Measurements from ENCODE around the gene ARHGAP18. TPM values are rescaled to one million over a fixed set of nuclear protein-coding genes. Genes with fewer than 3 reads are reported as not detected.

The ARHGAP18 gene
- total and polyA plus RNA-seq, 2 of the 13 experiments (the other 11 are each of a cell fraction or from before 2014, with no cell fraction given), result 58.2 to 115 TPM

- TF ChIP-seq, protein P1, sequence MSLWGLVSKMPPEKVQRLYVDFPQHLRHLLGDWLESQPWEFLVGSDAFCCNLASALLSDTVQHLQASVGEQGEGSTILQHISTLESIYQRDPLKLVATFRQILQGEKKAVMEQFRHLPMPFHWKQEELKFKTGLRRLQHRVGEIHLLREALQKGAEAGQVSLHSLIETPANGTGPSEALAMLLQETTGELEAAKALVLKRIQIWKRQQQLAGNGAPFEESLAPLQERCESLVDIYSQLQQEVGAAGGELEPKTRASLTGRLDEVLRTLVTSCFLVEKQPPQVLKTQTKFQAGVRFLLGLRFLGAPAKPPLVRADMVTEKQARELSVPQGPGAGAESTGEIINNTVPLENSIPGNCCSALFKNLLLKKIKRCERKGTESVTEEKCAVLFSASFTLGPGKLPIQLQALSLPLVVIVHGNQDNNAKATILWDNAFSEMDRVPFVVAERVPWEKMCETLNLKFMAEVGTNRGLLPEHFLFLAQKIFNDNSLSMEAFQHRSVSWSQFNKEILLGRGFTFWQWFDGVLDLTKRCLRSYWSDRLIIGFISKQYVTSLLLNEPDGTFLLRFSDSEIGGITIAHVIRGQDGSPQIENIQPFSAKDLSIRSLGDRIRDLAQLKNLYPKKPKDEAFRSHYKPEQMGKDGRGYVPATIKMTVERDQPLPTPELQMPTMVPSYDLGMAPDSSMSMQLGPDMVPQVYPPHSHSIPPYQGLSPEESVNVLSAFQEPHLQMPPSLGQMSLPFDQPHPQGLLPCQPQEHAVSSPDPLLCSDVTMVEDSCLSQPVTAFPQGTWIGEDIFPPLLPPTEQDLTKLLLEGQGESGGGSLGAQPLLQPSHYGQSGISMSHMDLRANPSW (CRISPR knock-in tag; IDR thresholded peaks at IDR 0.05; ENCODE audit: borderline replicate concordance), result no peak
- TF ChIP-seq MIER3 (CRISPR knock-in tag; IDR thresholded peaks at IDR 0.05; ENCODE audit: borderline replicate concordance), result no peak
- no peak for TF ChIP-seq CC2D1A (CRISPR knock-in tag; IDR thresholded peaks at IDR 0.05)
- no peak for TF ChIP-seq TFE3 (CRISPR knock-in tag; IDR thresholded peaks at IDR 0.05)
- TF ChIP-seq MAFF (IDR thresholded peaks at IDR 0.05; ENCODE audit: low read depth, low read length), result no peak
- TF ChIP-seq ZNF75D (CRISPR knock-in tag; IDR thresholded peaks at IDR 0.05; ENCODE audit: borderline replicate concordance), result no peak
- TF ChIP-seq DNMT1 (CRISPR knock-in tag; IDR thresholded peaks at IDR 0.05), result no peak
- TF ChIP-seq, protein P2, sequence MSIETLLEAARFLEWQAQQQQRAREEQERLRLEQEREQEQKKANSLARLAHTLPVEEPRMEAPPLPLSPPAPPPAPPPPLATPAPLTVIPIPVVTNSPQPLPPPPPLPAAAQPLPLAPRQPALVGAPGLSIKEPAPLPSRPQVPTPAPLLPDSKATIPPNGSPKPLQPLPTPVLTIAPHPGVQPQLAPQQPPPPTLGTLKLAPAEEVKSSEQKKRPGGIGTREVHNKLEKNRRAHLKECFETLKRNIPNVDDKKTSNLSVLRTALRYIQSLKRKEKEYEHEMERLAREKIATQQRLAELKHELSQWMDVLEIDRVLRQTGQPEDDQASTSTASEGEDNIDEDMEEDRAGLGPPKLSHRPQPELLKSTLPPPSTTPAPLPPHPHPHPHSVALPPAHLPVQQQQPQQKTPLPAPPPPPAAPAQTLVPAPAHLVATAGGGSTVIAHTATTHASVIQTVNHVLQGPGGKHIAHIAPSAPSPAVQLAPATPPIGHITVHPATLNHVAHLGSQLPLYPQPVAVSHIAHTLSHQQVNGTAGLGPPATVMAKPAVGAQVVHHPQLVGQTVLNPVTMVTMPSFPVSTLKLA (IDR thresholded peaks at IDR 0.05), result no peak
- no peak for TF ChIP-seq UBTF (CRISPR knock-in tag; IDR thresholded peaks at IDR 0.05)
- TF ChIP-seq CREB1 (IDR thresholded peaks at IDR 0.05), result no peak
- peak; percentile 38; the same call in 1 of the 2 replicates for TF ChIP-seq CREB1 (CRISPR knock-in tag; IDR thresholded peaks at IDR 0.05)
- TF ChIP-seq, protein P3, sequence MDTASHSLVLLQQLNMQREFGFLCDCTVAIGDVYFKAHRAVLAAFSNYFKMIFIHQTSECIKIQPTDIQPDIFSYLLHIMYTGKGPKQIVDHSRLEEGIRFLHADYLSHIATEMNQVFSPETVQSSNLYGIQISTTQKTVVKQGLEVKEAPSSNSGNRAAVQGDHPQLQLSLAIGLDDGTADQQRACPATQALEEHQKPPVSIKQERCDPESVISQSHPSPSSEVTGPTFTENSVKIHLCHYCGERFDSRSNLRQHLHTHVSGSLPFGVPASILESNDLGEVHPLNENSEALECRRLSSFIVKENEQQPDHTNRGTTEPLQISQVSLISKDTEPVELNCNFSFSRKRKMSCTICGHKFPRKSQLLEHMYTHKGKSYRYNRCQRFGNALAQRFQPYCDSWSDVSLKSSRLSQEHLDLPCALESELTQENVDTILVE (CRISPR knock-in tag; IDR thresholded peaks at IDR 0.05), result 0 out of 2 replicates have a peak, but pooled peaks have one; percentile 48
- no peak for TF ChIP-seq ATAD3A (CRISPR knock-in tag; IDR thresholded peaks at IDR 0.05)
- TF ChIP-seq BCL6 (CRISPR knock-in tag; IDR thresholded peaks at IDR 0.05), result no peak
- TF ChIP-seq ZNF431 (CRISPR knock-in tag; IDR thresholded peaks at IDR 0.05; ENCODE audit: borderline replicate concordance, low read depth), result no peak
- no peak for TF ChIP-seq ZNF343 (CRISPR knock-in tag; IDR thresholded peaks at IDR 0.05)
- no peak for TF ChIP-seq ZSCAN12 (CRISPR knock-in tag; IDR thresholded peaks at IDR 0.05)
- TF ChIP-seq ZEB1 (IDR thresholded peaks at IDR 0.05; ENCODE audit: insufficient replicate concordance, low read depth), result no peak
- TF ChIP-seq, protein P4, sequence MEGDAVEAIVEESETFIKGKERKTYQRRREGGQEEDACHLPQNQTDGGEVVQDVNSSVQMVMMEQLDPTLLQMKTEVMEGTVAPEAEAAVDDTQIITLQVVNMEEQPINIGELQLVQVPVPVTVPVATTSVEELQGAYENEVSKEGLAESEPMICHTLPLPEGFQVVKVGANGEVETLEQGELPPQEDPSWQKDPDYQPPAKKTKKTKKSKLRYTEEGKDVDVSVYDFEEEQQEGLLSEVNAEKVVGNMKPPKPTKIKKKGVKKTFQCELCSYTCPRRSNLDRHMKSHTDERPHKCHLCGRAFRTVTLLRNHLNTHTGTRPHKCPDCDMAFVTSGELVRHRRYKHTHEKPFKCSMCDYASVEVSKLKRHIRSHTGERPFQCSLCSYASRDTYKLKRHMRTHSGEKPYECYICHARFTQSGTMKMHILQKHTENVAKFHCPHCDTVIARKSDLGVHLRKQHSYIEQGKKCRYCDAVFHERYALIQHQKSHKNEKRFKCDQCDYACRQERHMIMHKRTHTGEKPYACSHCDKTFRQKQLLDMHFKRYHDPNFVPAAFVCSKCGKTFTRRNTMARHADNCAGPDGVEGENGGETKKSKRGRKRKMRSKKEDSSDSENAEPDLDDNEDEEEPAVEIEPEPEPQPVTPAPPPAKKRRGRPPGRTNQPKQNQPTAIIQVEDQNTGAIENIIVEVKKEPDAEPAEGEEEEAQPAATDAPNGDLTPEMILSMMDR (CRISPR knock-in tag; IDR thresholded peaks at IDR 0.05), result peak; percentile 87
These were observed 20.6 kb upstream of the ARHGAP18 start (continued) for GRCh38 chr6:129730477-129731165.
